T-helper 2 cell treated with Interferon-gamma antibody and Interleukin-4, amounts not matched to agents 5 μg/mL and 100 μg/mL, for 36 hours (primary cell): ENCODE results near the gene LCT.
"Not testable (repeated sequence)": the region's sequence is repeated elsewhere in the genome, so short reads cannot be mapped to it uniquely, and the experiment has no call there.

Source experiments
- DNase-seq: peaks from one replicate; pipeline ENCODE4 v3.0.0; 2021; ENCODE audit warnings: low spot score
- H3K27ac Mint-ChIP-seq: one replicate; pipeline ENCODE4 v1.8.0; 2021; ENCODE audit warnings: mild to moderate bottlenecking, mixed read lengths
- H3K27me3 Mint-ChIP-seq: one replicate; pipeline ENCODE4 v1.8.0; 2021; ENCODE audit warnings: low read depth, mixed read lengths
- H3K36me3 Mint-ChIP-seq: one replicate; pipeline ENCODE4 v1.8.0; 2021; ENCODE audit warnings: low read depth, mixed read lengths
- H3K4me1 Mint-ChIP-seq: one replicate; pipeline ENCODE4 v1.8.0; 2021; ENCODE audit warnings: low read depth, mixed read lengths
- H3K4me3 Mint-ChIP-seq: one replicate; pipeline ENCODE4 v1.8.0; 2022; ENCODE audit warnings: mild to moderate bottlenecking, moderate library complexity, mixed read lengths
- H3K9me3 Mint-ChIP-seq: one replicate; pipeline ENCODE4 v1.8.0; 2021; ENCODE audit warnings: mixed read lengths

LCT gene

DNA sequence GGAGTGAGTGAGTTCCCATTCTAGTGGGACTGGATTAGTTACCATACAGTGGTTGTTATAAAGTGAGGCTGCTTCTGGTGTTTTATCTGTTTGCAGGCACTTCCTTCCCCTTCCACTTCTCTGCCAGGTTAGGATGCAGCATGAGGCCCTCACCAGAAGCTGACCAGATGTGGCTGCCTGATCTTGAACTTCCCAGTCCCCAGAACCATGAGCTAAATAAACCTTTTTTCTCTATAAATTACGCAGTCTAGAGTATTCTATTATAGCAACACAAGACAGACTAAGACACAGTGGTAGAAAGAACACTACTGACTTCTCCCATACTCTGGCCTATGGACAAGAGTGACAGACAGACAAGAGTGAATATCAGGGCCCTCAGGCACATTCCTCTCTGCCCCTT lies 14.1 kb downstream of the LCT start:
- Mint-ChIP-seq H3K36me3 (peaks cover 37% of the 10 kb centered on the region), H3K27ac (peak overlapping the region; percentile 2), H3K9me3 (peaks cover 20% of the 10 kb centered on the region), H3K4me1 (peaks cover 39% of the 10 kb centered on the region), H3K4me3 (no peak overlapping the region), H3K27me3 (no peaks in the 10 kb centered on the region)
- no peak for DNase-seq

GRCh38 chr2:135821190-135821589 lies 15.8 kb downstream of the LCT start:
- H3K9me3 Mint-ChIP-seq, result peaks cover 20% of the 10 kb centered on the region
- peaks cover 39% of the 10 kb centered on the region for H3K4me1 Mint-ChIP-seq
- H3K27me3 Mint-ChIP-seq, result no peaks in the 10 kb centered on the region
- peaks cover 37% of the 10 kb centered on the region for H3K36me3 Mint-ChIP-seq
- peak overlapping the region; percentile 79 for H3K4me3 Mint-ChIP-seq
- DNase-seq, result no peak
- H3K27ac Mint-ChIP-seq, result peak overlapping the region; percentile 89

DNA sequence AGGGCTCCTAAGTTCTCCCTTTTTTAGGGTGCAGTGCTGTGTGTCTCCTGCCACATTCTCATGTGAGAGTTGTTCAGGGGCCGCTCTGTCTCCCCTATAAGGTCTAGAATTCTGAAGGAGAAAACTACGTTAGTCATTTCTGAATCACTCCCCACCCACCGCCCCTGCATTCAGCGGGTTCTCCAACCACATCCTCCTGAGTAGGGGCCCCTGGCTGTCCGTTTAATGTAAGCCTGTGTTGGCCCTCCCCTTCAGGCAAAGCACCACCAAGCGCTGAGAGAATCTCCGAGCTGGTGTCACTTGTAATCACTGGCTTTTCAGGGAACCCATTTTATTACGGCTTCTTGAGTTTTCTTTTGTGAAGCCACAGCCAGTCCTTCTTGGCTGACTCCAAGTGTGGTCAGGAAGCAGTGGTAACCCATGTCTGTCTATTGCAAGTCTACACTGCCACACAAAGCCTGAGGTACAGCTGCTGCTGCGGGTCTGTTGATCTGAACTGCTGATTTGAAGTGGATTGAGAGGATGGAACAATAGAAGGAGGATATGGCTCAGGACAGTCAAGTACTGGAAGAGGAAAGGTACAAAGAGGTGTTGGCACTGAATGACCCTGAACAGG lies 16.9 kb downstream of the LCT start:
- Mint-ChIP-seq H3K4me1 (peaks cover 35% of the 10 kb centered on the region), H3K36me3 (peaks cover 38% of the 10 kb centered on the region), H3K27me3 (no peaks in the 10 kb centered on the region), H3K27ac (peak overlapping the region; percentile 89), H3K4me3 (peak overlapping the region; percentile 79), H3K9me3 (peaks cover 20% of the 10 kb centered on the region)
- DNase-seq, result peak; percentile 93

DNA sequence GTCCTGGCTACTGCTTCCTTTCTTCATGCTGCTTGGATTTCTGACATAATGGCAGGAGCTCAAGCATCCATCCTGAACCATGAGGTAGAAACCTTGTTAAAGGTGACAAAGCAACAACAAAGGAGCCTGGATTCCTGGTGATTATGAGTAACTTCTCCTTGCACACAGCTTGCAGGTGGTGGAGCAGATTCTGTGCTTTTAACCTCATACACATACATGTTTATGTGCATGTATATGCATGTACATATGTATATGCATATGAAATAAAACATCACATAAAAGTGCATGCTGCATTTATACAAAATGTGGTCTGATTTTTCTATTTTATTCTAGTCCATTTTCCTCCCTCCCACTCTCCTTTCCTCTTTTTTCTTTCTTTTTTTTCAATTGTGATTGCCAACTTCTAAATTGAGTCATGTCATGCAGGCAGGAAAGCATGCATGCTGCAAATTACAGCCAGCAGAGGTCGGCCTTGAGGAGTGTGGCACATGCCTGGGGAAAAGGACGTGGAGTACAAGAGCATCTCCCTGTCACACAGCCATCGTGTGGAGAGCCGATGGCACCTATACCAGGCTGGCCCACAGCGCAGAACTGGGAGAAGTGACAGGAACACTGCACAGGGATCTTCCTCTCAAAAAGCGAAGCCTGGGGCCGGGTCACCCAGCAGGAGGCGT lies 17.9 kb downstream of the LCT start:
- Mint-ChIP-seq H3K36me3 (peaks cover 35% of the 10 kb centered on the region), H3K27ac (peak overlapping the region; percentile 10), H3K4me1 (peaks cover 35% of the 10 kb centered on the region), H3K4me3 (no peak overlapping the region), H3K27me3 (no peaks in the 10 kb centered on the region), H3K9me3 (peaks cover 20% of the 10 kb centered on the region)
- DNase-seq, result peak; percentile 53

GRCh38 chr2:135817951-135818350 lies 19.0 kb downstream of the LCT start:
- Mint-ChIP-seq H3K27me3 (no peaks in the 10 kb centered on the region), H3K27ac (no peak overlapping the region), H3K9me3 (peaks cover 9% of the 10 kb centered on the region), H3K36me3 (peaks cover 23% of the 10 kb centered on the region), H3K4me1 (peaks cover 30% of the 10 kb centered on the region), H3K4me3 (no peak overlapping the region)
- no peak for DNase-seq

DNA sequence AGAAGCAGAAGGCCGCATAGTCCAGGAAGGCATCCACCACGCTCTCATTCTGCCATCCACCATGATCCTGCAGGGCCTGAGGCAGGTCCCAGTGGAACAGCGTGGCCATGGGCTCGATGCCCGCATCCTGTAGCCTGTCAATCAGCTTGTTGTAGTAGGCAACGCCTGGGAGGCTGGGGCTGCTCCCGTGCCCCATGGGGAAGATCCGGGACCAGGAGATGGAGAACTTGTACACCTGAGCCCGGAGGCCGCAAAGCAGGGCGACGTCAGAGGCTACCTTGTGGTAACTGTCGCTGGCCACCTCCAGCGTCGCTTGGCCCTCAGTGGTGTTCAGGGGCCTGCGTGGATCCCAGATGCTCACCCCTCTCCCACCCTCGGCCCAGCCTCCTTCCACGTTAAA lies 19.5 kb downstream of the LCT start:
- no peak for DNase-seq
- H3K27ac Mint-ChIP-seq, result no peak overlapping the region
- no peak overlapping the region for H3K4me3 Mint-ChIP-seq
- H3K27me3 Mint-ChIP-seq, result no peaks in the 10 kb centered on the region
- peaks cover 4% of the 10 kb centered on the region for H3K9me3 Mint-ChIP-seq
- peaks cover 21% of the 10 kb centered on the region for H3K36me3 Mint-ChIP-seq
- H3K4me1 Mint-ChIP-seq, result peaks cover 30% of the 10 kb centered on the region

DNA sequence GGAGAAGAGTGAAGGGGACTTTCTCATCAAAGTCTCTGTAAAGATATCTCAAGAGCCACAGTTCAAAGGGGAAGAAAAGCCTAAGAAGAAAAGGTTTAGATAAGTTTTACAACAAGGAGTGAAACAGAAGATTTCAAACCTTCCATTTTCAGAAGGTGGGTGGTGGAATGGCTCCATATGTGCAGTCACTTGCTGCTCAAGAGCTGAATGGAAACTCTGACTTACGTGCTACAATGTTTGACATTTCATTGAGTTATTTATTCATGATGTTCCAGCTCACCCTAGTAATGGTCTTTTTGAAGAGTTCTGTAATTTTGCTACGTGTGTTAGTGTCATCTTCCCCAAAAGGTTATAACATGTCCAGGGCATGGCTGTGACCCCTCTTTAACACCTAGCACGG lies 21.7 kb downstream of the LCT start:
- no peaks in the 10 kb centered on the region for H3K27me3 Mint-ChIP-seq
- H3K9me3 Mint-ChIP-seq, result peaks cover 7% of the 10 kb centered on the region
- H3K27ac Mint-ChIP-seq, result peak overlapping the region; percentile 43
- no peak overlapping the region for H3K4me3 Mint-ChIP-seq
- H3K4me1 Mint-ChIP-seq, result peaks cover 15% of the 10 kb centered on the region
- peaks cover 19% of the 10 kb centered on the region for H3K36me3 Mint-ChIP-seq
- DNase-seq, result no peak

- DNase-seq, result no peak
- no peaks in the 10 kb centered on the region for H3K27me3 Mint-ChIP-seq
- H3K36me3 Mint-ChIP-seq, result peaks cover 17% of the 10 kb centered on the region
- H3K27ac Mint-ChIP-seq, result no peak overlapping the region
- H3K4me1 Mint-ChIP-seq, result peaks cover 3% of the 10 kb centered on the region
- peaks cover 7% of the 10 kb centered on the region for H3K9me3 Mint-ChIP-seq
- H3K4me3 Mint-ChIP-seq, result no peak overlapping the region
These were observed 24.0 kb downstream of the LCT start for GRCh38 chr2:135812907-135813511.

GRCh38 chr2:135807874-135808273 lies 29.1 kb downstream of the LCT start:
- H3K27me3 Mint-ChIP-seq, H3K4me3 Mint-ChIP-seq, H3K27ac Mint-ChIP-seq, H3K4me1 Mint-ChIP-seq, H3K9me3 Mint-ChIP-seq, DNase-seq: not testable (repeated sequence)
- H3K36me3 Mint-ChIP-seq, result peaks cover 17% of the 10 kb centered on the region

DNA sequence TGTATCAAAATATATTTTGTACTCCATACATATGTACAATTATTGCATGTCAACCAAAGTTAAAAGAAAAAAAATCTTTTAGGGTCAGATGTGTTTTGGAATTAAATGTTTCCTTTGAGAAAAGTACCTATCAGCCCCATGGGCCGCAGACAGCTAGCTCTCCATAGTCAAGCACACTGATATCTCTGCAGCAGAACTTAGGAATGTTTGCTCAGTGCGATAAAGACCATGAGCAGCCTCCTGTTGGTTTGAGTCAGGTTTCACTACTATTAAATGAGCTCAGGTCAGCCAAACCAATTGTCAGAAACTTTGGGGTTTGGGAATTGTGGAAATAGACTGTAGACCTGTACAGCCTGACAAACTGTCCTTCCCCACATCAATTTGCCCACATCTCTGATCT lies 33.7 kb downstream of the LCT start:
- Mint-ChIP-seq H3K4me1 (no peaks in the 10 kb centered on the region), H3K9me3 (peaks cover 17% of the 10 kb centered on the region), H3K27me3 (no peaks in the 10 kb centered on the region), H3K4me3 (no peak overlapping the region), H3K27ac (no peak overlapping the region), H3K36me3 (peaks cover 25% of the 10 kb centered on the region)
- DNase-seq, result no peak

DNA sequence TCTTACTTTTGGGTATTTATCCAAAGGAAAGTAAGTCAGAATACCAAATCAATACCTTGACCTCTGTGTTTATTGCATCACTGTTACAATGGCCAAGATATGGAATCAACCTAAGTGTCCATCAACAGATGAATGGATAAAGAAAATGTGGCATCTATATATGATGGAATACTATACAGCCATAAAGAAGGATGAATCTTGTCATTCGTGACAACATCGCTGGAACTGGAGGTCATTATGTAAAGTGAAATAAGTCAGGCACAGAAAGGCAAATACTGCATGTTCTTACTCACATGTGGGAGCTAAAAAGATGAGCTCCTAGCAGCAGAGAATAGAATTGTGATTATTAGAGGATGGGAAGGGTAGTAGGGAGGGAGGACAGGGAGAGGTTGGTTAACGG lies 34.6 kb downstream of the LCT start:
- Mint-ChIP-seq H3K36me3 (peaks cover 27% of the 10 kb centered on the region), H3K4me3 (no peak overlapping the region), H3K4me1 (peaks cover 5% of the 10 kb centered on the region), H3K27ac (no peak overlapping the region), H3K9me3 (peaks cover 17% of the 10 kb centered on the region), H3K27me3 (no peaks in the 10 kb centered on the region)
- DNase-seq, result no peak

DNA sequence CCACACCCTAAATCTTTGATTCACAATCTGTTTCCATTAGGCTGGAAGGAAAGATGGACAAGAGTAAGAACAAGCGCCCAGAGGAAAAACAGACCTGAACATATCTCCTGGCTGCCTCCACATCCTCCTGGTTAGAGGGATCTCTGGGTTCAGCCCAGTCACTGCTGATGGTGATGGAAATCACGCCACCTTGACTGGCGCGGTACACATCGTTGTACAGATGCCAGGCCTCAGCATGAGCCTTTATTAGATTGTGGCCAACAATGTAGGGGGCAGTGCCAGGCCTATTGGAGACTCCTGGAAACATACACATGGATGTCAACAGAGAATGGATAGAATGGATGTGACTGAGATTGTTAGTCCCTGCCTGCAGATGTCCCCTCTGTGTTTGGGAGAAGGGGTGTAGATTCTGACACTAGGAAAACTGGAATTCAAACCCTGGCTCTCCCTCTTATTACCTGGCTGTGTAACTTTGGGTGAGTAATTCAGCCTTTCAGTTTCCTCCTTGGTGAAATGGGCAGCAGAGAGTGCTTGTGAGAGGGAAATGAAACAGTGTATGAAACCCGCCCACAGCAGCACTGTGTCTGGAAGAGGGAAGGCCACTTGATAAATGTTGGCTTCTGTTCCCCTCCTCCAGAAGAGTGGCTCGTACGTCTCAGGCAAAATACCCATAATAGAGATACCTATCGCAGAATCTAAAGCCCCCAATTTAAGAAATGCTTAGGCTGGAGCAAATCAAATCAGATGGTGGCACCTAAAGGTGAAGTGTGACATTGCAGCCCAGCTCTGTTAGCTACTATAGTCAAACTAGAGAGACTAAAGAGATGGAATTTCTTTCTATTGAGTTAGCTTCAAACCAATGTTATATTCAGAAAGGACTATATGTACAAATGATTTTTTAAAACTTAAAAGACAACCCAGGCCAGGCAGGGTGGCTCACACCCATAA lies 36.2 kb downstream of the LCT start:
- no peaks in the 10 kb centered on the region for H3K27me3 Mint-ChIP-seq
- no peak for DNase-seq
- H3K9me3 Mint-ChIP-seq, result peaks cover 17% of the 10 kb centered on the region
- H3K27ac Mint-ChIP-seq, result no peak overlapping the region
- H3K36me3 Mint-ChIP-seq, result peaks cover 27% of the 10 kb centered on the region
- H3K4me3 Mint-ChIP-seq, result no peak overlapping the region
- H3K4me1 Mint-ChIP-seq, result peaks cover 6% of the 10 kb centered on the region

GRCh38 chr2:135799738-135800137 lies 37.2 kb downstream of the LCT start:
- Mint-ChIP-seq H3K27me3 (no peaks in the 10 kb centered on the region), H3K4me3 (no peak overlapping the region), H3K4me1 (peaks cover 9% of the 10 kb centered on the region), H3K9me3 (peaks cover 17% of the 10 kb centered on the region), H3K27ac (no peak overlapping the region), H3K36me3 (peaks cover 27% of the 10 kb centered on the region)
- no peak for DNase-seq

DNA sequence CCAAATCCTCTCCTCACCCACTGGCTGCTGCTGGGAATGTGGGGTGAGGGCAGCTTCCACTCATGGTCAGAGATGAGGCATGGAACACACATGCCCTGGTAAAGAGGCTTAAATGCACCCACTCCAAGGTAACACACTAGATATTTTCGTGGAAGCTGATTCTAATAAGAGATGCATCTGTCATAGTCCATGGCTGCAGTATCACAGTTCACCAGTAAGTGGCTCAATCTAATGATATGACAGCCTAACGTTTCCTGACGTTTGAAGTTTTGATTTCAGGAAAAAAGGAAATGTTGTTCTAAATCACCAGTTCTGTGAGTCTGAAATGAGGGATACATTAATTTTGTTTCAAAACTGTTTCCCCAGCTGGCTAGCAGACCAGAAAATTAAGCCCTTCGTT lies 38.2 kb downstream of the LCT start:
- Mint-ChIP-seq H3K4me1 (peaks cover 12% of the 10 kb centered on the region), H3K9me3 (peaks cover 17% of the 10 kb centered on the region), H3K27me3 (no peaks in the 10 kb centered on the region), H3K36me3 (peaks cover 27% of the 10 kb centered on the region), H3K4me3 (no peak overlapping the region), H3K27ac (no peak overlapping the region)
- no peak for DNase-seq
